Body of pancreas (tissue), 4 donors: ENCODE results near the gene TPRKB.

Source experiments
- POLR2A ChIP-seq, 3 donors: fragments of 450-650 bp; IDR thresholded peaks; one replicate each; pipeline ENCODE4 v1.6.1; 2016; ENCODE audit warnings: antibody characterized with exemption in 3 of 3, mild to moderate bottlenecking in 2 of 3
- TF ChIP-seq, protein P1 (sequence below), 7 experiments: fragments of 450-650 bp in 4 of 7; fragments of 200-600 bp in 3 of 7; sonication (generic) in 3 of 7; IDR thresholded peaks; one replicate each; pipeline ENCODE4 v1.5.1; 2016 to 2019; ENCODE audit warnings: antibody characterized with exemption in 7 of 7

DNA sequence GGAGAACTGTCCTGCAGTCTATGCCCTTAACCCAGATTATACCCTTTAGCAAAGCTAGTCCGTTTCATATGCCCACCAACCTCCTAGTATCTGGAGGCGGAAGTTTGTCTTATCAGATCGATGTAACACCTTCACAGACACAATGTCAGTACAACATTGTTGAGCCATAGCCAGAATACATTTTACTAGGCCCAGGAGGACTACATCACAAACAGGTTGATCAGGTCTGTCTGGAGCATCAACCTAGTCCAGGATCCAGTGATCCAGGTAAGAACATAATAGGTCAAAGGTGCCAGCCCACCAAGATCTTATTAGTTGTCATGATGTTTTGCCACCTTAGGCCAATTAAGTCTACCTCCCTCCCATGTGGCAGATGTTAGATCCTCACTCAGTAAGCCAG, 2.0 kb upstream of the TPRKB start:
- TF ChIP-seq, protein P1, sequence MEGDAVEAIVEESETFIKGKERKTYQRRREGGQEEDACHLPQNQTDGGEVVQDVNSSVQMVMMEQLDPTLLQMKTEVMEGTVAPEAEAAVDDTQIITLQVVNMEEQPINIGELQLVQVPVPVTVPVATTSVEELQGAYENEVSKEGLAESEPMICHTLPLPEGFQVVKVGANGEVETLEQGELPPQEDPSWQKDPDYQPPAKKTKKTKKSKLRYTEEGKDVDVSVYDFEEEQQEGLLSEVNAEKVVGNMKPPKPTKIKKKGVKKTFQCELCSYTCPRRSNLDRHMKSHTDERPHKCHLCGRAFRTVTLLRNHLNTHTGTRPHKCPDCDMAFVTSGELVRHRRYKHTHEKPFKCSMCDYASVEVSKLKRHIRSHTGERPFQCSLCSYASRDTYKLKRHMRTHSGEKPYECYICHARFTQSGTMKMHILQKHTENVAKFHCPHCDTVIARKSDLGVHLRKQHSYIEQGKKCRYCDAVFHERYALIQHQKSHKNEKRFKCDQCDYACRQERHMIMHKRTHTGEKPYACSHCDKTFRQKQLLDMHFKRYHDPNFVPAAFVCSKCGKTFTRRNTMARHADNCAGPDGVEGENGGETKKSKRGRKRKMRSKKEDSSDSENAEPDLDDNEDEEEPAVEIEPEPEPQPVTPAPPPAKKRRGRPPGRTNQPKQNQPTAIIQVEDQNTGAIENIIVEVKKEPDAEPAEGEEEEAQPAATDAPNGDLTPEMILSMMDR (IDR thresholded peaks at IDR 0.05) = no peak
- TF ChIP-seq POLR2A (IDR thresholded peaks at IDR 0.05) = no peak
